ENCODE results near the gene ZBTB46. TPM values are rescaled to one million over a fixed set of nuclear protein-coding genes. Genes with fewer than 3 reads are reported as not detected.
"Not testable (repeated sequence)": the region's sequence is repeated elsewhere in the genome, so short reads cannot be mapped to it uniquely, and the experiment has no call there.

ZBTB46 gene
- total RNA-seq, 1 donor from 2014 or later: 67.1 TPM

DNA sequence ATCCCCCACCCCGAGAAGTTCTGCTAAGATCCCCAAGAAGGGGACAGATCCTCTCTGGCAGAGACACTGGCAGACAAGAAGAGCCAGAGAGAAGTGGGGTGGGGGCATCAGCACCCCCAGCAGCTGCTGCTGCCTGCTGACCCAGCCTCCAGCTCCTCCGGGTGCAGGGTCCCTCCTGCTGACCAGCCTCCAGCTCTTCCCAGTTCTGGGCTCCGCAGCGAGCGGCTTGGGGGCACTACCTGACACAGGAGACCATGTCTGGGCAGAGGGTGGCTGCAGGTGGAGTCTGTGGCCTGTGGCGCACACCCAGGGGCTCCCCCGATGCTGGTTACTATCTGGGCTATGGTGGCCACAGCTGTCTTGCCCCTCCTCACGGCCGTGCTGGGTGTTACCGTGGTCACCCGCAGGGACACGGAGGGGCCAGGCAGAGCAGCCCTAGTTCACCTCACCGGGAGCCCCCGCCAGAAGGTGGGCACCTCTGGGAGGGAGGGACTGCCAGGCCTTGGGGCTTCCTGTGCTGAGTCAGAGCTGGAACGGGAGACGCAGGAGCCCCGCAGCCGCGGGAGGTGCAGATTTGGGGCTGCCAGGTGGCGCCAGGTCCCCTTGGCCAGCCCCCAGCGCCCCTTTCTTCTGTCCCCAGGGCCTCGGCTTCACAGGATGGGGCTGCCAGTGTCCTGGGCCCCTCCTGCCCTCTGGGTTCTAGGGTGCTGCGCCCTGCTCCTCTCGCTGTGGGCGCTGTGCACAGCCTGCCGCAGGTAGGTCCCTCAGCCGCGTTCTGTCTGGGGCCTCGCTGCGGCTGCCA, 94.0 kb downstream of the ZBTB46 start:
- DNase-seq (ENCODE audit: low read depth in 2 of 2): no peak

DNA sequence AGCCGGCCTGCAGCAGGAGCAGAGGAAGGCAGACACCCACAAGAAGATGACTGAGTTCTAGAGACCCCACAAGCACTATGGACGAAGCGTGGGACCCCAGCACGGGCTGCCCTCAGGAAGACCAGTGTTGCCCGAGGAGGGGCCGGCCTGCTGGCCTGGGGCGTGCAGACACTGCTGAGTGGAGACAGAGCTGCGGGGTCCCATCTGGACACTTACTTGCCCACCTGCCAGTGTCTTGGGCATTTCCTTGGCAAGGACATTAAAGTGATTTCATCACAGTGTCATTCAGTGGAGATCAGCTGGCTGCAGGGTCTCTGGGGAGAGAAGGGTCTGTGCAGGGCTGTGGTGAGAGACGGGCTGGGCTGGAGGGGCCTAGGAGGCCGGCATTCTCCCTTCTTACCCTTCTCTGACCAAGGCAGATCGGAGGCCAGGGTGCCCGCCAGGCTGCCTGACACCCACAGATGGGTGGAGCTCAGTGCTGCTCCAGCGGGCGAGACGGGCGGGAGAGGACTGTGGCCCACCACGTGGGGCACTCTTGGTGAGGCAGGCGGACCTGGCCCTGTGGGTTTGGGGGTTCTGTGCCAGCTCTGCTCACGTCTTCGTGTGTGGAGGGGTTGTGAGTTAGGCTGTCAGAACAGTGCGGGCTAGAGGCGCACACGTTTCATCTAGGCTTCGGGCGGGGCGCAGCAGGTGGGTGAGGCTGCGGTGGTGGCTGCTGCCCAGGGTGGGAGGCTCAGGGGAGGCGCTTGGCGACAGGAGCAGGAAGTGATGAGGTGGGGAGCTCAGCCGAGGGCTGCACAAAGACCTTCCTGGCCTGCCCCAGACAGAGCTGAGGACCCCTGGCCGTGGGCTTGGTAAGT, 95.0 kb downstream of the ZBTB46 start, which contains the start of gene LIME1:
TSS of gene LIME1 (plus strand) at position 806 of the 860 bp plus-strand sequence. CDS start 886 bp downstream, outside the sequence.
- DNase-seq (ENCODE audit: low read depth in 2 of 2): no peak

GRCh38 chr20:63734946-63735858, 95.9 kb downstream of the ZBTB46 start:
- DNase-seq (ENCODE audit: low read depth in 2 of 2): no peak

- no peak for DNase-seq (ENCODE audit: low read depth in 2 of 2)
Measured at GRCh38 chr20:63734111-63734945, 96.7 kb downstream of the ZBTB46 start.

GRCh38 chr20:63733579-63734081, 97.4 kb downstream of the ZBTB46 start:
- no peak for DNase-seq (ENCODE audit: low read depth in 2 of 2)

- no peak for DNase-seq (ENCODE audit: low read depth in 2 of 2)
Measured at GRCh38 chr20:63733117-63733516, 97.9 kb downstream of the ZBTB46 start.

DNA sequence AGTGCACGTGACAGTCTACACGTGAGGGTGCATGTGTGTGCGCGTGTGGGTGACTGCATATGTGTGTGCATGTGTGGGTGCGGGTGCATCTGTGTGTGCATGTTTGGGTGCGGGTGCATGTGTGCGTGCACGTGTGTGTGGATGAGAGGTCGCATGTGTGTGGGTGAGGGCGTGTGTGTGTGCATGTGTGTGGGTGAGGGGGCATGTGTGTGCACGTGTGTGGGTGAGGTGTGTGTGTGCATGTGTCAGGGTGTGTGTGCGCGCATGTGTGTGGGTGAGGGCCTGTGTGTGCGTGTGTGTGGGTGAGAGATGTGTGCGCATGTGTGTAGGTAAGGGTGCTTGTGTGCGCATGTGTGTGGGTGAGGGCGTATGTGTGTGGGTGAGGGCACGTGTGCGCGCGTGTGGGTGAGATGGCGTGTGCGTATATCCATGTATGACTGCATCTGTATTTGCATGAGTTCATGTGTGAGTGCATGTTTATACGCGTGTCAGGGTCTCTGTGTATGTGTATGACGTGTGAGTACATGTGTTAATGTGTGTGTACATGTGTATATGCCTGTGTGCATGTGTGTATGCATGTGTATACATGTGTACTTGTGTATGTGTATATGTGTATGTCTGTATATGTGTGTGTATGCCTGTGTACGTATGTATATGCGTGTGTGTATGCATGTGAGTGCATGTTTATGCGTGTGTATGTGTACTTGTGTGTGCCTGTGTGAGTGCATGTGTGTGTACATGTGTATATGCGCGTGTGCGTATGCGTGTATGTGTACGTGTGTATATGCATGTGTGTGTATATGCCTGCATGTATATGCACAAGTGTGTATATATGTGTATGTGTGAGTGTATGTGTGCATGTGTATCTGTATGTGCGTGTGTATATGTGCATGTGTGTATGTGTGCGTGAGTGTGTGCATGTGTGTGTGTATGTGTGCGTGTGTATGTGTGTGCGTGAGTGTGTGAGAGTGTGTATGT, 98.7 kb downstream of the ZBTB46 start:
- DNase-seq (ENCODE audit: low read depth in 2 of 2): no peak

- DNase-seq (ENCODE audit: low read depth in 2 of 2): no peak
Measured at GRCh38 chr20:63731410-63731809, 99.7 kb downstream of the ZBTB46 start.

- not testable (repeated sequence) for DNase-seq (ENCODE audit: low read depth in 2 of 2)
Measured at GRCh38 chr20:63730189-63730733, 100.8 kb downstream of the ZBTB46 start.

DNA sequence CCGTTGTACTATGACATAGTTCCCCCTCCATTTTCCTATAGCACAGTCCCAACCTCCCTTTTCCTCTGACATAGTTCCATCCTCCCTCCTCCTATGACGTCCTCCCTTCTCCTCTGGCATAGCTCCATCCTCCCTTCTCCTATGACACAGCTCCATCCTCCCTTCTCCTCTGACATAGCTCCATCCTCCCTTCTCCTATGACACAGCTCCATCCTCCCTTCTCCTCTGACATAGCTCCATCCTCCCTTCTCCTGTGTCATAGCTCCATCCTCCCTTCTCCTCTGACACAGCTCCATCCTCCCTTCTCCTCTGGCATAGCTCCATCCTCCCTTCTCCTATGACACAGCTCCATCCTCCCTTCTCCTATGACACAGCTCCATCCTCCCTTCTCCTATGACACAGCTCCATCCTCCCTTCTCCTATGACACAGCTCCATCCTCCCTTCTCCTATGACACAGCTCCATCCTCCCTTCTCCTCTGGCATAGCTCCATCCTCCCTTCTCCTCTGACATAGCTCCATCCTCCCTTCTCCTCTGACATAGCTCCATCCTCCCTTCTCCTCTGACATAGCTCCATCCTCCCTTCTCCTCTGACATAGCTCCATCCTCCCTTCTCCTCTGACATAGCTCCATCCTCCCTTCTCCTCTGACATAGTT, 108.0 kb downstream of the ZBTB46 start:
- not testable (repeated sequence) for DNase-seq (ENCODE audit: low read depth in 2 of 2)

DNA sequence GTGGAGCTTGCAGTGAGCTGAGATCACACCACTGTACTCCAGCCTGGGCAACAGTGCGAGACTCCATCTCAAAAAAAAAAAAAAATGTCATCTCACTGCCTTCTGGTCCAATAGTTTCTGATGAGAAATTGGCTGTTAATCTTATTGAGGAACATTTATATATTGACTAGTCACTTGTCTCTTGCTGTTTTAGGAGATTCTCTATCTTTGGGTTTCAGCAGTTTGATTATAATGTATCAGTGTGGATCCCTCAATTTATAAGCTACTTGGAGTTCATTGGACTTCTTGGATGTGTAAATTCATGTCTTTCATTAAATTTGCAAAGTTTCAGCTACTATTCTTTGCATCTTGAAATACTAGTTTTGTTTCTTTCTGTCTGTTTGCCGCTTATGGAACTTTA, 112.1 kb downstream of the ZBTB46 start:
- no peak for DNase-seq (ENCODE audit: low read depth in 2 of 2)

- no peak for DNase-seq (ENCODE audit: low read depth in 2 of 2)
Measured at GRCh38 chr20:63714858-63715257, 116.2 kb downstream of the ZBTB46 start.

GRCh38 chr20:63712191-63712590, 118.9 kb downstream of the ZBTB46 start:
- DNase-seq (ENCODE audit: low read depth in 2 of 2): no peak

GRCh38 chr20:63711085-63711645, 119.9 kb downstream of the ZBTB46 start:
- DNase-seq (ENCODE audit: low read depth in 2 of 2): no peak

DNA sequence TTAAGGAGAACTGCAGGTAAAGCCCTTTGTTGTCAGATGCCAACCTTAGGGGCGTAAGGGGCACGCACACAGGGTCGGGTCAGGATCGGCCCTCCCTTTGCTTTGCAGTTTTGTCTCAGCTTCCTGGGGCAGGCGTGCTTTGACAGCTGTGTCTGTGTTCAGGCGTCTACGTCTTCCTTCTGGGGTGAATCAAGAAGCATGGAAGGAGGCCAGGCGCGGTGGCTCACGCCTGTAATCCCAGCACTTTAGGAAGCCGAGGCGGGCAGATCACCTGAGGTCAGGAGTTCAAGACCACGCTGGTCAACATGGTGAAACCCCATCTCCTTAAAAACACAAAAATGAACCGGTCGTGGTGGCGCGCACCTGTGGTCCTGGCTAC, 121.9 kb downstream of the ZBTB46 start:
- no peak for DNase-seq (ENCODE audit: low read depth in 2 of 2)

DNA sequence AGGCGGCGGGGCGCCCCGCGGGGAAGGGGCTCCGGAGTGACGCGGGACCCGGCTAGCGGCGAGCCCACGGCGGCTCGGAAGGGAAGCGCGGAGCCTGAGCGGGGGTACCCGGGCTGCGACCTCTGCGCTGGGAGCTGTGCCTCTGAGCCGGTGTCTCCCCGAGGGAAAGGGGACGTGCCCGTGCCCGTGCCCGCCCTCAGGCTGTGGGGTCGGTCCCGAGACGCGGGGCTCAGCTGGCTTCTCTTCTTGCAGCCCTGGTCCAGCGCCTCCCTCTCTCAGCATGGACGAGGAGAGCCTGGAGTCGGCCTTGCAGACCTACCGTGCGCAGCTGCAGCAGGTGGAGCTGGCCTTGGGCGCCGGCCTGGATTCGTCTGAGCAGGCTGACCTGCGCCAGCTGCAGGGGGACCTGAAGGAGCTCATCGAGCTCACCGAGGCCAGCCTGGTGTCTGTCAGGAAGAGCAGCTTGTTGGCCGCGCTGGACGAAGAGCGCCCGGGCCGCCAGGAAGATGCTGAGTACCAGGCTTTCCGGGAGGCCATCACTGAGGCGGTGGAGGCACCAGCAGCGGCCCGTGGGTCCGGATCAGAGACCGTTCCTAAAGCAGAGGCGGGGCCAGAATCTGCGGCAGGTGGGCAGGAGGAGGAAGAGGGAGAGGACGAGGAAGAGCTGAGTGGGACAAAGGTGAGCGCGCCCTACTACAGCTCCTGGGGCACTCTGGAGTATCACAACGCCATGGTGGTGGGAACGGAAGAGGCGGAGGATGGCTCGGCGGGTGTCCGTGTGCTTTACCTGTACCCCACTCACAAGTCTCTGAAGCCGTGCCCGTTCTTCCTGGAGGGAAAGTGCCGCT, 122.5 kb downstream of the ZBTB46 start:
- no peak for DNase-seq (ENCODE audit: low read depth in 2 of 2)

Measured in dermis microvascular lymphatic vessel endothelial cell (primary cell).